ENCODE data around the gene ARX. TPM values are rescaled to one million over a fixed set of nuclear protein-coding genes. Genes with fewer than 3 reads are reported as not detected.

Gene ARX
- polyA plus RNA-seq, 1 donor from 2014 or later = 42.8 TPM

DNA sequence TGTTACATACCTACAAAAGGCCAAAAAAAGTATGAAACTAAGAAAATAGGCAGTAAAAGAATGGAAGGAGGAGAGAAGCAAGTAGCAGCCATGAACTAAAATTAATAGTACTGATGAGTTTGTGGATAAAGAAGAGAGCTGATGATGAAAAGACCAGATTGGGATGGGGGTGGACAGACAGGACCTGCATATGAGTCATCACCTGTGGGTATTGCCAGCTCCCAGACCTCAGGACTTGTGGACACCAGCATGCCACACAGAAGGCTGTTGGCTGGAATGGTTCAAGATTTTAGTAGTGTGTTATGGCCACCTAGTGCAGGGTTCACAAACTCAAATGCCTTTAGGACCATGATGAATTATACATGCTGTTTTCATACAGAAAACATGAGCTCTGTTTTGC is 58.9 kb downstream of the ARX start:
- no peaks in the 10 kb centered on the region for H3K36me3 ChIP-seq (ENCODE audit: insufficient read depth, low read length)
- no peaks in the 10 kb centered on the region for H3K9me3 ChIP-seq (ENCODE audit: low read length)
- H4K20me1 ChIP-seq (ENCODE audit: insufficient read depth) = no peaks in the 10 kb centered on the region
- no peak overlapping the region for H3K9ac ChIP-seq (ENCODE audit: low read length)
- no peaks in the 10 kb centered on the region for H3F3A ChIP-seq (ENCODE audit: insufficient read depth, low read length, poor library complexity, severe bottlenecking)
- no peak overlapping the region for H3K4me3 ChIP-seq (ENCODE audit: low read length)
- no peak overlapping the region for H2AFZ ChIP-seq (ENCODE audit: low read depth, low read length)
- no peaks in the 10 kb centered on the region for H3K27me3 ChIP-seq (ENCODE audit: insufficient read depth, low read depth, low read length)
- TF ChIP-seq, protein P1, sequence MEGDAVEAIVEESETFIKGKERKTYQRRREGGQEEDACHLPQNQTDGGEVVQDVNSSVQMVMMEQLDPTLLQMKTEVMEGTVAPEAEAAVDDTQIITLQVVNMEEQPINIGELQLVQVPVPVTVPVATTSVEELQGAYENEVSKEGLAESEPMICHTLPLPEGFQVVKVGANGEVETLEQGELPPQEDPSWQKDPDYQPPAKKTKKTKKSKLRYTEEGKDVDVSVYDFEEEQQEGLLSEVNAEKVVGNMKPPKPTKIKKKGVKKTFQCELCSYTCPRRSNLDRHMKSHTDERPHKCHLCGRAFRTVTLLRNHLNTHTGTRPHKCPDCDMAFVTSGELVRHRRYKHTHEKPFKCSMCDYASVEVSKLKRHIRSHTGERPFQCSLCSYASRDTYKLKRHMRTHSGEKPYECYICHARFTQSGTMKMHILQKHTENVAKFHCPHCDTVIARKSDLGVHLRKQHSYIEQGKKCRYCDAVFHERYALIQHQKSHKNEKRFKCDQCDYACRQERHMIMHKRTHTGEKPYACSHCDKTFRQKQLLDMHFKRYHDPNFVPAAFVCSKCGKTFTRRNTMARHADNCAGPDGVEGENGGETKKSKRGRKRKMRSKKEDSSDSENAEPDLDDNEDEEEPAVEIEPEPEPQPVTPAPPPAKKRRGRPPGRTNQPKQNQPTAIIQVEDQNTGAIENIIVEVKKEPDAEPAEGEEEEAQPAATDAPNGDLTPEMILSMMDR (IDR thresholded peaks at IDR 0.05; ENCODE audit: poor library complexity, severe bottlenecking) = no peak
- TF ChIP-seq RAD21 (conservative IDR thresholded peaks at IDR 0.05) (no peak), TAF1 (IDR thresholded peaks at IDR 0.05; ENCODE audit: low read depth) (no peak)
- H3K27ac ChIP-seq (ENCODE audit: low read length) = no peak overlapping the region
- H3K9me2 ChIP-seq (ENCODE audit: insufficient read depth, low read length) = no peaks in the 10 kb centered on the region
- H3K79me2 ChIP-seq (replicated peaks; ENCODE audit: insufficient read depth, low read length) = no peaks in the 10 kb centered on the region
- H3K4me2 ChIP-seq (ENCODE audit: low read length) = no peak overlapping the region

DNA sequence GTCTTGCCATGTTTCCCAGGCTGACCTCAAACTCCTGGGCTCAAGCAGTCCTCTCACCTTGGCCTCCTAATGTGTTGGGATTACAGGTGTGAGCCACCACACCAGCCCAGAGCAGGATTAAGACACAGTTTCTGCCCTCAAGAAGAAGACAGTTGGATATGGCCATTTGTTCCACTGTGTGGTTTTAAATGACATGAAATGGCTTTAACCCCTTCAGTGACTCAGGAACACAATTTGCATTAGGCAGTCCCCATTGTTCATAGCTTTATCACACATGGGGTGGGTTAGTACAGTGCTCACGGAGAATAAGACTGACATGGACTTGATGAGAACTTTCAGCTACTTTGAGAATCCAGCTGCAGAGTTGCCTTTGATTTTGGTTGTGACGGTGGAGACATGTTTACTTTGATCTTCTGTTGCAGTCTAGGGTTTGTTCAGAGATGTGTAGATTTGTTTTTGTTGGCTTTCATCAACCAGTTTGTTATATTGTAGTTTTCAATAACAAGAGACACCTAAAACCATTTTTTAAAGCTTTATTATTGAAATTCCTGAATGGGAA is 60.3 kb downstream of the ARX start:
- Histone ChIP-seq H3F3A (ENCODE audit: insufficient read depth, low read length, poor library complexity, severe bottlenecking) (no peaks in the 10 kb centered on the region), H3K9me3 (ENCODE audit: low read length) (no peaks in the 10 kb centered on the region), H3K4me3 (ENCODE audit: low read length) (no peak overlapping the region), H3K27me3 (ENCODE audit: insufficient read depth, low read depth, low read length) (no peaks in the 10 kb centered on the region), H3K4me2 (ENCODE audit: low read length) (no peak overlapping the region), H3K79me2 (replicated peaks; ENCODE audit: insufficient read depth, low read length) (no peaks in the 10 kb centered on the region), H3K27ac (ENCODE audit: low read length) (no peak overlapping the region), H2AFZ (ENCODE audit: low read depth, low read length) (no peak overlapping the region), H3K9me2 (ENCODE audit: insufficient read depth, low read length) (no peaks in the 10 kb centered on the region), H3K36me3 (ENCODE audit: insufficient read depth, low read length) (no peaks in the 10 kb centered on the region), H3K9ac (ENCODE audit: low read length) (no peak overlapping the region), H4K20me1 (ENCODE audit: insufficient read depth) (no peaks in the 10 kb centered on the region)
- TF ChIP-seq SMC3 (conservative IDR thresholded peaks at IDR 0.05; ENCODE audit: poor library complexity) = no peak

DNA sequence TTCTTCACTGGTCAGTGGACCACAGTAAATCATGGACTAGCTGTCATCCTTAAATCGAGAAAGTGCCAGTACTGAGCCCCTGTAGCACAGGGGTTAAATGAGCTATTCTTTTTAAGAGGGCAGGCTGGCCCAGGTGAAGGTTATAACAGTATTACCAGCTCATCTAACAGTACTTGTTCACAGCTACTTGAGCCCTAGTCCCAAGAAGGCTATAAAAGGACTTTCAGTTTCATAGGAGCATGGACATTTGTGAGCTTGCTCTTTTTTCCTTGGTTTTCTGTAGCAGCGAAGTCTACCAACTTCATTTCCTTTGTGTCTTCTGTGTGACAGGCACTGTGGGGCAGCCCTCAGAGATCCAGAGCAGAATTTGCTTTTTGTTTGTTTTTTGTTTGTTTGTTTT is 61.0 kb downstream of the ARX start:
- Histone ChIP-seq H2AFZ (ENCODE audit: low read depth, low read length) (no peak overlapping the region), H3K9me2 (ENCODE audit: insufficient read depth, low read length) (no peaks in the 10 kb centered on the region), H3K27me3 (ENCODE audit: insufficient read depth, low read depth, low read length) (no peaks in the 10 kb centered on the region), H3K79me2 (replicated peaks; ENCODE audit: insufficient read depth, low read length) (no peaks in the 10 kb centered on the region), H3K9ac (ENCODE audit: low read length) (no peak overlapping the region), H3K36me3 (ENCODE audit: insufficient read depth, low read length) (no peaks in the 10 kb centered on the region), H3K4me2 (ENCODE audit: low read length) (no peak overlapping the region), H3K27ac (ENCODE audit: low read length) (no peak overlapping the region), H4K20me1 (ENCODE audit: insufficient read depth) (no peaks in the 10 kb centered on the region), H3K9me3 (ENCODE audit: low read length) (no peaks in the 10 kb centered on the region), H3F3A (ENCODE audit: insufficient read depth, low read length, poor library complexity, severe bottlenecking) (no peaks in the 10 kb centered on the region), H3K4me3 (ENCODE audit: low read length) (no peak overlapping the region)
- TF ChIP-seq, protein P1 (IDR thresholded peaks at IDR 0.05; ENCODE audit: poor library complexity, severe bottlenecking) = no peak
- TF ChIP-seq TAF1 (IDR thresholded peaks at IDR 0.05; ENCODE audit: low read depth) (no peak), RAD21 (conservative IDR thresholded peaks at IDR 0.05) (no peak)

Small RNA genes within 50 kb of the gene (small RNA-seq; reads per million reads assigned to genes)
- gene RN7SL91P = 0 reads per million in 3 experiments

All from neural cell (in vitro differentiated cells).